Mesenteric fat pad (tissue), 1 donor: Measurements from ENCODE around the gene GMPPB. TPM values are rescaled to one million over a fixed set of nuclear protein-coding genes. Genes with fewer than 3 reads are reported as not detected.
"Not testable (repeated sequence)": the region's sequence is repeated elsewhere in the genome, so short reads cannot be mapped to it uniquely, and the experiment has no call there.

ENCODE experiments used
- DNase-seq: peaks from one replicate; pipeline ENCODE4 v3.0.0-alpha.2; 2020; ENCODE audit warnings: low spot score
- total RNA-seq: library from RNA; stranded (reverse); fragmentation: NEBNext Ultra II Directional; extraction: Animal tissue kit (Norgen Biotek cat#: 25700); gene quantifications from one replicate; pipeline ENCODE4 v1.2.1, GENCODE V29; 2021
- donor health status: DM: yes; HTN: yes; CAD: no.

GMPPB gene
- total RNA-seq, 1 donor from 2014 or later = 45.4 TPM

GRCh38 chr3:49714728-49715550 is 8.8 kb downstream of the GMPPB start:
- DNase-seq = no peak

GRCh38 chr3:49713336-49714105 is 10.2 kb downstream of the GMPPB start:
- DNase-seq = no peak

GRCh38 chr3:49712631-49713317 is 11.0 kb downstream of the GMPPB start:
- no peak for DNase-seq

GRCh38 chr3:49712166-49712565 is 11.6 kb downstream of the GMPPB start:
- no peak for DNase-seq

GRCh38 chr3:49711489-49711888 is 12.3 kb downstream of the GMPPB start:
- DNase-seq = no peak

DNA sequence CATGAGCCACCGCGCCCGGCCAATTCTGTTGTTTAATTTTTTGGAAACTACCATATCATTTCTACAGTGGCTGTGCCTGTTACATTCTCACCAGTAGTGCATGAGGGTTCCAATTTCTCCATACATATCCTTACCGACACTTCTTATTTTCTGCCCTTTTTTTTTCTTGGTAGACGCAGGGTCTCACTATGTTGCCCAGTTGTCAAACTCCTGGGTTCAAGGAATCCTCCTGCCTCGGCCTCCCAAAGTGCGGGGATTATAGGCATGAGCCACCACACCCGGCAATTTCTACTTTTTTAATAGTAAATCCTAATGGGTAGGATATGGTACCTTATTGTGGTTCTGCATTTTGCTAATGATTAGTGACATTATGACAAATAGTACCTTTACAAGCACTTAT is 13.9 kb downstream of the GMPPB start:
- no peak for DNase-seq

GRCh38 chr3:49707113-49707480 is 16.7 kb downstream of the GMPPB start:
- DNase-seq = no peak

- no peak for DNase-seq
These were observed 17.2 kb downstream of the GMPPB start for GRCh38 chr3:49706456-49707112.

DNA sequence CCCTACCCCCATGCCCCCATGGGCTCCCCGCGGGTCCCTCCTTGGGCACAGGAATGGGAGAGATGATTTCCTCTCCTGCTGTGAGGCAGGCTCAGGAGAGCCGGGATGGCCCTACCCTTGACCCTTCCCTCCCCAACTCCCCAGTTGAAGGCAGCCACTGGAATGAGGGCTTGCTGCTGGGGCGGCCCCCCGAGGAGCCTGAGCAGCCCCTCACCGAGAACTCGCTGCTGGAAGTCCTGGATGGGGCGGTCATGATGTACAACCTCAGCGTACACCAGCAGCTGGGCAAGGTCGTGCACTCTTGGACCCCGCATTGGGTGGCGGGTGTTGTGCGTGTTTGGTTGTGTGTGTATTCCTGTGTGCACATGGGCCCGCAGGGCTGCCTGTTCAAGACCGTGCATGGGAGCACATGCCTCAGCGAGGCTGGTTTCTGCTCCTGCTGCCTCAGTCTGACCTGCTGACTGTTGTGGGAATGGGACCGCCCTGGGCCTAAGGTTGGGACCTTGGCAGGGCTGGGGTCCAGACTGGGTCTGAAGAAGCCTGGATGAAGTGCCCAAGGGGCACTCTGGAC is 18.3 kb downstream of the GMPPB start:
- no peak for DNase-seq

GRCh38 chr3:49704629-49705028 is 19.1 kb downstream of the GMPPB start:
- DNase-seq = no peak

DNA sequence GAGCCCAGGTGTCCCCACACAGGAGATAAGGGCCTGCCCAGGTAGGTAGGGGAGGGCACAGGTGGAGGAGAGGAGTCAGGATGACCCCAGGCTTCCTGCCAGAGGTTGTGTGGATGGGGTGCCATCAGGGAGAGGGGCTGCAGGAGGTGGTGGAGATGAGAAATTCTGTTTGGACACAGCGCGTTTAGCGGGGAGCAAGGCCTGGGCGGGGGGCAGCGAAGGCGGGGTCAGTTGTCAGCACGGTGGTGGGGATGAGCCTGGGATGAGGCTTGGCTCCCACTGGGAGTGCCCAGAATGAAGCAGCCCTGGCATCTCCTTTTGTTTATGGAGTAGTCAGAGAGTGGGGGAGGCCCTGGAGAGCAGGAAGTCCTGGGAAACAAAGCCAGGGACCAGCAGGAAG is 19.8 kb downstream of the GMPPB start:
- DNase-seq = no peak

DNA sequence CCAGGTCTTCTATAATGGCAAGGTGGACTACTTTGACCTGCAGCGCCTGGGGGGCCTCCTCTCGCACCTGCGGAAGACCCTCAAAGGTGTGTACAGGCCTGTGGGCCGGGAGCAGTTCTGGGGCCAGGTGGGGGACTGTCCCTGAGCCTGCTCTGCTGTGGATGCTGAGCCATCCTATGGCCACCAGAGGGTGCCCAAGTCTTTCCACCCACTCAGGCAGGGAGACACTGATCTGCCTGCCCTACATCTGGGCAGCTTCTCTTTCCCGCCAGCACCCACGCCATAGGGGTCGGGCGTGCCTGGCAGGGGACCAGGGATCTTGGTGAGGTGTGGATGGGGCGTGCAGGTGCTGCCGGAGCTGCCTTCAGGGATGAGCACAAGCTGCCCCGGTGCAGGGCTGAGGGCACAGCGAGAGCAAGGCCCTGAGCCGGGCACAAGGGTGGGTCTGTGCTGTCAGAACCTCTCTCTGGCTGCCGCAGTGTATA is 20.3 kb downstream of the GMPPB start:
- DNase-seq = no peak

DNA sequence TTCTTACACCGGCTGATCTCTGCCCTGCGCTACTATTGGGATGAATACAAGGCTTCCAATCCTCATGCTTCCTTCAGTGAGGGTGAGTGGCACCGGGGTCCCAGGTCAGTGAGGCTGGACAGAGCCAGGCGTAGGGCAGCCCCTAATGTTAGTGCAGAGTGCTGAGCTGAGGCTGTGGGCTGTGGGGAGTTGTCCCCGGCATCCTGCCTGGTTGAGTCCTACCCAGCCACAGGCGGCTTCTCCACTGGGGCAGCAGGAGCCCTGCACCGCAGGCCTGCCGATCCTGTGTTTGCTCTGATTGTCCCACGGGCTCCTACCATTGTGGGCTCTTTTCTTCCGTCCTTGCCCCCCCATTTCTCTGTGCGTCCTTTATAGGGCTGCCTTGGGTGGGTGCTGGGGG is 21.1 kb downstream of the GMPPB start:
- no peak for DNase-seq

GRCh38 chr3:49701388-49702077 is 22.2 kb downstream of the GMPPB start:
- DNase-seq = no peak

DNA sequence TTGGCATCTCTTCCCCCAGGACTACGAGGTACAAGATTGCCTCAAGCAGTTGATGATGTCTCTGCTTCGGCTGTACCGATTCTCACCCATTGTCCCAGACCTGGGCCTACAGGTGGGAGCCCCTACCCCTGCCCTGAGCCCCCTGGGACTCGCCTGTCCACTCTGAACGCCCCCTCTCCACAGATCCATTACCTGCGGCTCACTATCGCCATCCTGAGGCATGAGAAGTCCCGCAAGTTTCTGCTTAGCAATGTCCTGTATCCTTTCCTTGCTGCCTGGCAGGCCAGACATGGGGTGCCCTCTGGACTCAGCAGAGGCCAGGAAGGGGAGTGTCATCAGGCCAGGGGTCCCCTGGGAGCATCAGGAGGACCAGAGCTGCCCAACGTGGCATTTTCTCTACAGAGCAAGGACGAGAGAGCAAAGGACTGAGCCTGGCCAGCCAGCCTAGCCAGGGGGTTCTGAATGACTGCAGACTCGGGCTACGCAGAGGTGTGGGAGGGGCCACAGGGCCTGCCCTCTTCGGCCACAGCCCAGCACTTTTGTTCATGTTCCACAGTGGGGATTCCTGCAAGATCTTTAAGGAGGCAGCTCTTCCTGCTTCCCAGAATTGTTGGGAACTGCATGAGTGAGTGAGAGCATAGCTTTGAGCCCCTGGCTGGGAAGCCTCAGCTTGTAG is 23.2 kb downstream of the GMPPB start:
- no peak for DNase-seq

GRCh38 chr3:49700014-49700413 is 23.7 kb downstream of the GMPPB start:
- DNase-seq = no peak

DNA sequence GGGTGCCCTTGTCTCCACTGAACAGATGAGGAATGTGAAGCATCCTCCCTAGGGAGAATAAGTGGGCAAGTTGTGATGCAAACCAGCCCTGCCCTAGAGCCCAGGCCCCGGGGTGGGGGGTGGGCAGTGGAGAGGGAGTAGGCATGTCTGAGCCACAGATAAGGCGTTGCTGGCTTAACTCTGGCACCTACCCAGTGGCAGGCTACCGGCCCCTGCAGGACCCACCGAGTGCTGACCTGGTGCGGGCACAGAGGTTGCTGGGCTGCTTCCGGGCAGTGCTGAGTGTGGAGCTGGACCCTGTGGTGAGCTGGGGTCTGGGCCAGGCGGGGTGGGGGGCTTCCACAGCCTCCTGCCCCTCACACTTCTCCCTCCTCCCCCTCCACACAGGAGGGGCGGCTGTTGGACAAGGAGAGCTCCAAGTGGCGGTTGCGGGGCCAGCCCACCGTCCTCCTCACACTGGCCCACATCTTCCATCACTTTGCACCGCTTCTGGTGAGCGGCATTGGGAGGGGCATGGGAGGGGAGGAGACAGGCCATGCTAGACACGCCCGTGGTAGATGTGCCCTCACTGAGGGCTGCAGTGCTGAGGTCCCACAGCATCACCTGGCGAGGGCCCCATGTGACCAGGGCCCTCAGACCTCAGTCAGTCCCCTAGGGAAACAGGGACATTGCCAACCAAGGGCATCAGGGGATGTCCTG is 24.3 kb downstream of the GMPPB start:
- DNase-seq = no peak

- not testable (repeated sequence) for DNase-seq
These were observed 28.3 kb downstream of the GMPPB start for GRCh38 chr3:49695350-49696015.
